Left hindlimb (tissue), 1 donor: Measurements from ENCODE around the gene PHLPP2.

Experiments
- DNase-seq: peaks from one replicate; pipeline ENCODE4 v3.0.0-alpha.2; 2018

PHLPP2 gene, protein sequence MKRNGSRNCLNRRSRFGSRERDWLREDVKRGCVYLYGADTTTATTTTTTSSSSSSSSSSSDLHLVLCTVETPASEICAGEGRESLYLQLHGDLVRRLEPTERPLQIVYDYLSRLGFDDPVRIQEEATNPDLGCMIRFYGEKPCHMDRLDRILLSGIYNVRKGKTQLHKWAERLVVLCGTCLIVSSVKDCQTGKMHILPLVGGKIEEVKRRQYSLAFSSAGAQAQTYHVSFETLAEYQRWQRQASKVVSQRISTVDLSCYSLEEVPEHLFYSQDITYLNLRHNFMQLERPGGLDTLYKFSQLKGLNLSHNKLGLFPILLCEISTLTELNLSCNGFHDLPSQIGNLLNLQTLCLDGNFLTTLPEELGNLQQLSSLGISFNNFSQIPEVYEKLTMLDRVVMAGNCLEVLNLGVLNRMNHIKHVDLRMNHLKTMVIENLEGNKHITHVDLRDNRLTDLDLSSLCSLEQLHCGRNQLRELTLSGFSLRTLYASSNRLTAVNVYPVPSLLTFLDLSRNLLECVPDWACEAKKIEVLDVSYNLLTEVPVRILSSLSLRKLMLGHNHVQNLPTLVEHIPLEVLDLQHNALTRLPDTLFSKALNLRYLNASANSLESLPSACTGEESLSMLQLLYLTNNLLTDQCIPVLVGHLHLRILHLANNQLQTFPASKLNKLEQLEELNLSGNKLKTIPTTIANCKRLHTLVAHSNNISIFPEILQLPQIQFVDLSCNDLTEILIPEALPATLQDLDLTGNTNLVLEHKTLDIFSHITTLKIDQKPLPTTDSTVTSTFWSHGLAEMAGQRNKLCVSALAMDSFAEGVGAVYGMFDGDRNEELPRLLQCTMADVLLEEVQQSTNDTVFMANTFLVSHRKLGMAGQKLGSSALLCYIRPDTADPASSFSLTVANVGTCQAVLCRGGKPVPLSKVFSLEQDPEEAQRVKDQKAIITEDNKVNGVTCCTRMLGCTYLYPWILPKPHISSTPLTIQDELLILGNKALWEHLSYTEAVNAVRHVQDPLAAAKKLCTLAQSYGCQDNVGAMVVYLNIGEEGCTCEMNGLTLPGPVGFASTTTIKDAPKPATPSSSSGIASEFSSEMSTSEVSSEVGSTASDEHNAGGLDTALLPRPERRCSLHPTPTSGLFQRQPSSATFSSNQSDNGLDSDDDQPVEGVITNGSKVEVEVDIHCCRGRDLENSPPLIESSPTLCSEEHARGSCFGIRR (N-terminal part only)

DNA sequence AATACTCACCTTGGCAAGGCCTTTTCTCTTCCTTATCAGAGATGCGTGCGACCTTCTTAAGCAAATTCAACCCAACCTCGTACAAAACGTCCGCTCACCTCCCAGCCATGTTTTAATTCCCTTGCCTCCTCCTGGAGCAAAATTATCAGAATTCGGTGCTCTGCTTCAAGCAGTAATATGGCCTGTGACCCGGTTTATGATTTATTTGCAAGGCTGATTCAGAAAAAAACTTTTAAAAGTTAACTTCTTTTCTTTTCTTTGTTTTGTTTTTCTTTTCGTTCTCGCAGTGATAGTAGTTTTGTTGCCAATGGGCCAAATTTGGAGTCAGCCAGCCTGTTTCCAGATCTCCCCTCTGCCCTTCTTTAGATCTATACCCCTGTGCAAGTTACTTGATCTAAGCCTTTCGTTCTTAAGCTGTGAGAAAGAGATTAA, at the start of gene PHLPP2:
Gene PHLPP2, minus strand, starts transcription at position 382 of the 432 bp plus-strand sequence. CDS start 9,906 bp downstream, outside the sequence.
- DNase-seq, result no peak

DNA sequence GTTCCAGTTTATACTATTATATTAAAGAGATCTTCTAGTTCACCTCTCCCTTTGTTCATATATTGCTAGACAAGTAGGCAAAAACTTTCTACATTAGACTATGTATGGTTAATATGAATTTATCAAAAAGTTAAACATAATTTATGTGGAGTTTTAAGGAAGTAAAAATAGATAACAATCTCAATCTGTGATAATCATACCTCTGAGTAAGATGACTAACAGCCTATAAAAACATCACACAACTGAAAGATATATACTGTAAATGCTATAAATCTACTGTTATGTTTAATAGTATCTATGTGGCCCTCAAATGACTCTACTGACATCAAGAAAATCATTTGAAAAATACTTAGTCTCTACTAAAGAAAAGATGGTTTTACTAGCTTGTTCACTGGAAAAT, 47.1 kb upstream of the PHLPP2 start:
- no peak for DNase-seq

DNA sequence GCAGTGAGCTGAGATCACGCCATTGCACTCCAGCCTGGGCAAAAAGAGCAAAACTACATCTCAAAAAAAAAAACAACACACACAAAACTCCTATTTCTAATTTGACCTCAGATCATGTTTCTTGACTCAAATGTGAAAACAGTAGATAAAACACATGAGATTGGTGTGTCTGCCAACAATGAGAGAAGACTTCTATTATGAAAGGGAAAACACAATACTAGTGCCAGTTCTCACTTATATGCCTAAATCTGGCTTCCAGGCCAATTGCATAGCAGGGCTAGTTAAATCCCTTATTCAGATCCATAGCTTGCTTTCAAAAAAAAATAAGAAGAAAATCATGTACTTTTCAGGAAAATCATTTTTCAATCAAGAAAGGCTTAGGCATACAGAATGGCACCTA, 44.7 kb upstream of the PHLPP2 start:
- DNase-seq, result no peak

DNA sequence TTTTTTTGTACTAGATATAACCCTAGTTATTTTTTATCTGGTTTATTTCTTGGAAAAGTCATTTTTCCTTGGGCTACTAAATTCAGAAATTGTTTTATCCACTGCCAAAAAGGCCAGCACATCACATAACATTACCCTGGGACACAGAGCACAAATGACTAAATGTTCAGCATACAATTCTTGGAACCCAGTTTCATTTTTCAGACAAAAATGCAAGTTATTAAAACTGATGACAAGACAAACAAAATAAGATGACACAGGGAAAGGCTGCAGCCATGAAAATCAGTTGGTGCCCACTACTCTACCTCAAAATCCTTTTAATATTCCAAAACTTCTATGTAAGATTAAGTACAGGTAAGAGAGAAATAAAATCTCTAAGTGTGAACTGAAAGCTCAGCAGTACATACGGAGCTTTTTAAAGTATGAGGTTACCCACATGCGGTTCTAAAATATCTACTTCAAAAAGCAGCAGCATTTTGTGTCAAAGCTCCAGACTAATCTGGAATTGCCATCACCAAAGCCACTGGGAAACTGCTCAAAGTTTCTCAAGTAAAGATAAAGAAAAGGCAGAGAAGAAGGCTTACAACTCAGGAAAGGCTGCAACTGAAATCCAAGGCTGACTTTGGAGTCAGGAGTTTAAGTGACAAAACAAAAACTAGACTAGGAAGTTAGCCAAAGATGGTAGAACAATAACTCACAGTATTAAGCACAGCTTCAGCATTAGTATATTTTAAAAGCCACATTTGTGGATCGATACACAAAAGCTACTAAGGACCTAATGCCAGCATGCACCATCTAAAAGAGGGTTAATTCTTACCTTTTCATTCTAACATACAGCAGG, 42.8 kb upstream of the PHLPP2 start:
- no peak for DNase-seq

DNA sequence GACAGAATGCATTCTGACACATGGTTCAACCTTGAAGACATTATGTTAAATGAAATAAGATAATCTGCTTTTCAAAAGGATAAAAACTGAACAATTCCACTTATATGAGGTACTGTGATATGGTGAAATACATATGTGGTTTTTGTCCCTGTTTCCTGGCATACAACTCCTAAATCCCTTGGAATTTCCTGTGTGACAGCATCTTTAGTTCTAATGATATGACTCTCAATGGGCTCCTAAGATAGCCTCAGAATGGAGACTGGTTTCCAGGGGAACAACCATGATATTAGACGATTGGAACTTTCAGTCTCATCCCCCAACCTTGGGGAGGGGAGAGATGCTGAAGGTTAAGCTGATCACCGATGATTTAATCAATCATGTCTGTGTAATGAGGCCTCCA, 37.7 kb upstream of the PHLPP2 start:
- no peak for DNase-seq

DNA sequence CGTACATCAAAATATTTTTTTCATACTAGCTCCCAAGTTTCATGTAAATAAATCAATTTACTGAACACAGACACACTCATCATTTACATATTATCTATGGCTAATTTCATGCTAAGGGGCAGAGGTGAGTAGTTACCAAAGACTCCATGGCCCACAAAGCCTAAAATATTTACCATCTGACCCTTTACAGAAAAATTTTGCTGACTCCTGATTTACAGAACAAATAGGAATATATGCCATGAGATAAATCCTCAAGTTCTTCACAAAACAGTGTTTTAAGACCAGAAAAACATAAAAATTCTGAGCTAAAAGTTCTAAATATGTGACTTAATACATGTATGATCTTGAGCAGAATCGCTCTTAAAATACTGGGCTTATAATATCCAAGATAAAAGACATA, 36.6 kb upstream of the PHLPP2 start:
- DNase-seq, result no peak

DNA sequence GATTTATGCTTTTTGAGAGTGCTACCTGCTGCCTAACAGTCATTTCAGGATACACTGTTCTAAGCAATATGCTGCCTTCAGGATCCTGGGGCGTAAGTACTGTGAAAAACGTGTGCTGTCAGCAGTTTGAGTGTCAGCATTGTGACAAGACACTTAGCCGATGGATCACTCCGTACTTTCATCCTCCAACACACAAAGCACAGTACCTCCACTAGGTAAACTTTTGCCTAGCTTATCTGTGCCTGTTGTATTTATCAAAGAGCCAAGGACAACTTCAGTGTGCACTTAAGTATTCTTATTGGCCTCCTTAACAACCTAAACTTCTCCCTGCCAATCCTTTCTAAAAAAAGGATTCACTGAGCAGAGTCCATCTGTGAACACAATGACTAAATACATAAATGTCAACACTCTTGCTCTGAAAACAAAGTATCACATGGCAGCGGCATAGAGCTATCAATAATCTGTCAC, 33.8 kb upstream of the PHLPP2 start:
- no peak for DNase-seq

DNA sequence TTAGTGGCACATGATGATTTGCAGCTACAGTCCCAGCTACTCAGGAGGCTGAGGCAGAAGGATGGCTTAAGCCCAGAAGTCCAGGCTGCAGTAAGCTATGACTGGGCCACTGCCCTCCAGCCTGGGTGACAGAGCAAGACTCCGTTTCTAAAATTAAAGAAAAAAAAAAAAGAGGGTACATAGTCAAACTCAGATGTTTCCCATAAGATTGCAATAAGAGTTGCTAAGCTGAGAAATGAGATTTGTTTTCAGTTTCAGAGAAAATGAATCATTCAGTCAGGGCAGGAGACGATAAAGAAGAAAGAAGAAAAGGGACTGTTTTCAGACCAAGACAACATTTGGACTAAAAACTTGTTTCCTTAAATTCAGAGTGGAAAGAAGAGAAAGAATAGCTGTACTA, 30.2 kb upstream of the PHLPP2 start:
- DNase-seq, result no peak

DNA sequence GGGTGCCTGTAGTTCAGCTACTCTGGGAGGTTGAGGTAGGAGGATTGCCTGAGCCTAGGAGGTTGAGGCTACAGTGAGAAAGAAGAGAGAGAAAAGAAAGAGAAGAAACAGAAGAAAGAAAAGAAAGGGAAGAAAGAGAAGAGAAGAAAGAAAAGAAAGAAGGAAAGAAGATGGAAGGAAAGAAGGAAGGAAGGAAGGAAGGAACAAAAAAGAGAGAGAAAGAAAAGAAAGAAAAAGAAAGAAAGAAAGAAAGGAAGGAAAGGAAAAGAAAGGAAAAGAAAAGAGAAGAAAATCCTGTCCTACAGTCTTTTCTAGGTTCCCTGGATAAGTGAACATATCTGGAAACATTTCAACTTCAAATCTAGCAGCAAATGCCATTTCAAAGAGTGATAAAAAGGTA, 29.6 kb upstream of the PHLPP2 start:
- no peak for DNase-seq

DNA sequence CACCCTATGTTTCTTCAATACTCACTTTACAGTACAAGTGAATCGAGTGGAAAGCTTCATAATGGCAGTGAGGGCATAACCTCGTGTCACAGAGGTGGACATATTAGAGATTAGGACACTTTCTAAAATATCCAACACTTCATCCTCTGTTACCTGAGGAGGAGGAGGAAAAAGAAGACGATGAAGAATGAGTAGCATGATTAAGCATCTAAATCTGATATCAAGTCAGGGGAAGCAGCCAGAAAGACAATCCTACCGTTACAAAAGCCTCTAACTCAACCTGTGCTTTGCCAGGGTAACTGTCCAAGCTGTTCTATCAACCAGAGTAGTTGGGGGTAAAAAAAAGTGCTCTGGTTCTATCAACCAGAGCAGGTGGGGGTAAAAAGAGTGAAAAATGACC, 23.7 kb upstream of the PHLPP2 start:
- DNase-seq, result no peak

DNA sequence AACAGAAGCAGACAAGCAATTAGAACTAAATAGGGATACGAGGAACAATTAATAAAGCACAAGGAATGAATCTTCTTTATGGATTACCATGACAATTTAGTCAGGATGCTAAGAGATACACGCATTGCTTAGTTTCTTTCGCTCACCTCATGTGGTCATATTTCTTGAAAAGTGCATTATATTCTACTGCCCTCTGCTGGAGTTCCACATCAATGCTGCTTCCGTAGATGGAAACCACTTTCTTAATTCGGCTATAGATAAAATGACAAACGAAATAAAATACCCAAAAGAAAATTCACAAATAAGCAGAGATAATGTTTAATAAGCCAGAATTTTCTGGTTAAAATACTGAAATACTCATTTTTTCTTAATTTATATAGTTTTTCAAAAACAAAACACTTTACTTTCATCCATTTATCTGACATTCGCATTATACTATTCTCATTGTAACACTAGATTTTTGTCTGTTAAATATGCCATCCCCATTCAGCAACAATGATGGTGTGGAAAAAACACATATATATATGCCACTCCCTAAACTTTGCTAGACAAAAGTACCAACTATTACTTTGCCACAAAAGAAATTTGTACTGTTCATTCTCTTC, 22.0 kb upstream of the PHLPP2 start:
- DNase-seq, result no peak

DNA sequence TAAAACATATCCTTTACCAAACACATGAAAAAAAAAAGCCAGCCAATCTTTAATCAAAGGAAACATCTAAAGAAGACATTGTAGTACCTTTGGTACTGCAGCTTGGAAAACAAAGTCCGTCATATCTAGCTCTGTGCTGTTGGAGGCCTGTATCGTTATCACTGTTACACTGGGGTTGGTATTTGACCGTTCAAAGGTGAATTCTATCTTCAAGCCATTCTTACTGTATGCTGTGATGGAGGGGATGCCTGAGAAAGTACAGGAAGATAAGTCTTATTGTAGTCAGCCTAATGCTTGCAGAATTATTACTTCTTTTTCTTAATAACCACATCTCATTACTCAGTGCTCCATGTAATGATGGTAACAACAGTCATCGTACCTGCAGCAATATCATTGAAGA, 14.4 kb upstream of the PHLPP2 start:
- no peak for DNase-seq

DNA sequence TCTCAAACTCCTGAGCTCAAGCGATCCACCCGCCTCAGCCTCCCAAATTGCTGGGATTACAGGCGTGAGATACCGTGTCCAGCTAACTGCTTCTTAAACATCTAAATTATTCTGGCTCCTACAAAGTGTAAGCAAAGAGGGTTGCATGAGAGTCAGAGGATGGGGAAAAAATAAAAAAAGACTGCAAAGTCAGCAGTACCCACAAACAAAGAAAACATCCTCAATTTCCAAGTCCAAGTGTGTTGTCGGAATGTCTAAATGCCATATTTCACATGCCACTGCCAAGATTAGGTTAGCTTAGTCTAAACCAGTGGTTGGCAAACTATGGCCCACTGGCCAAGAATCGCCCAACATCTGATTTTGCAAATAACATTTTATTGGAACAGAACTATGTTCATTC, 13.0 kb upstream of the PHLPP2 start:
- DNase-seq, result no peak

DNA sequence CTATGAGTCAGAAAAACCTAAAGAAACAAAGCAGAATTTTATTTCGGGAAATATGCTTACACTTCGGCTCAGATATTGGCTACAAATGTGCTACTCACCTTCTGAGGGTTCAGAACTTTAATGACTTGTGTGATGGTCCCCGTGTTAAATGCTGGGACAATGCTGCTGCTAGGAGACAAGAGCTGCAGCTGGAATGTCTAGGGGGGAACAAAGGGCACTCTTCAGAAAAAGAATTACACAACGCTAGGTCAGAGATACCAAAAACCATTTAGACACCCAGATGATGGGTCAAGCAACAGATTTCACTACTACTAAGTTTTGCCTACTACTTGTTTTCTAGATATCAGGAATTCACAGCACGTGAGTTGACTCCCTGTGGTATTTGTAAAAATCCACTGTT, 10.0 kb upstream of the PHLPP2 start:
- DNase-seq, result no peak

DNA sequence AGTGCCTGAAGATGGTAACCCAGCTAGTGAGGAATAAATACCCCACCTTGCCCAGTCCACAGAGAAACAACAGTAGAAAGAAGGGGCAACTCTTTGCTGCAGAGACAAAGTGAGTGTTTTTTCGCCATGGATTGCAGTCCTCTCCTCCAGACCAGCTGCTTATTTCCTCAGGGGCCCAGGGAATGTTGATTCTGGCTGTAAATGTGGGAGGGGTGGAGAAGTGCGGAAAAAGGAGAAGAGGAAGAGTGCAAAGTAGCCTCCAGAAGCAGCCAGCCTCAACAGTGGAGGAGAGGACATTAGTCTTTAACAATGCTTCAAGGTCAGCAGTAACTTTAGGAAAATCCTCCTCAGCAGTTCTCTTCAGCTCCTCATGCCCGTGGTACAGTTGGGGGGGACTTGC, 8.1 kb upstream of the PHLPP2 start:
- DNase-seq, result no peak

DNA sequence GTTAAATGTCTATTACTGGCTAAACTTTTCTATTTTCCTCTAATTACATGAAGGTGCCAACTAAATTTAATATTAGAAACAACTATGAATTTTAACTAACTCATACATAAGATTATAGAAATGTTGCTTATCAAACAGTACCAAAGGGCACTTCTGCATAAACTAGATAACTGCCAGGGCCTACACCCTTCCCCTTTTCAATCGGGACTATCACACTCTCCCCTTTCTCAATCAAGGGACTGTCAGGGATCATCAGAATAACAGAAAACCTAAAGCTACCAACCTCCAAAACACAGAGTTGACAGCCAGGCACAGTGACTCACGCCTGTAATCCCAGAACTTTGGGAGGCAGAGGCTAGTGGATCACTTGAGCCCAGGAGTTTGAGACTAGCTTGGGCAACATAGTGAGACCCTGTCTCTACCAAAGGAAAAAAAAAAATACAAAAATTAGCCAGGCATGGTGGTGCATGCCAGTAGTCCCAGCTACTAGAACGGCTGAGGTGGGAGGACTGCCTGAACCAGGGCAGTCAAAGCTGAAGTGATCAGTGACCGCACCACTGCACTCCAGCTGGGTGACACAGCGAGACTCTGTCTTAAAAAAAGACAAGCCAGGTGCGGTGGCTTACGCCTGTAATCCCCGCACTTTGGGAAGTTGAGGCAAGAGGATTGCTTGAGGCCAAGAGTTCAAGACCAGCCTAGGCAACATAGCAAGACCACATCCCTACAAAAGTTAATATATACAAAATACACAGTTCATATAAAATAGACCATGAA, 3.2 kb upstream of the PHLPP2 start:
- DNase-seq, result no peak

DNA sequence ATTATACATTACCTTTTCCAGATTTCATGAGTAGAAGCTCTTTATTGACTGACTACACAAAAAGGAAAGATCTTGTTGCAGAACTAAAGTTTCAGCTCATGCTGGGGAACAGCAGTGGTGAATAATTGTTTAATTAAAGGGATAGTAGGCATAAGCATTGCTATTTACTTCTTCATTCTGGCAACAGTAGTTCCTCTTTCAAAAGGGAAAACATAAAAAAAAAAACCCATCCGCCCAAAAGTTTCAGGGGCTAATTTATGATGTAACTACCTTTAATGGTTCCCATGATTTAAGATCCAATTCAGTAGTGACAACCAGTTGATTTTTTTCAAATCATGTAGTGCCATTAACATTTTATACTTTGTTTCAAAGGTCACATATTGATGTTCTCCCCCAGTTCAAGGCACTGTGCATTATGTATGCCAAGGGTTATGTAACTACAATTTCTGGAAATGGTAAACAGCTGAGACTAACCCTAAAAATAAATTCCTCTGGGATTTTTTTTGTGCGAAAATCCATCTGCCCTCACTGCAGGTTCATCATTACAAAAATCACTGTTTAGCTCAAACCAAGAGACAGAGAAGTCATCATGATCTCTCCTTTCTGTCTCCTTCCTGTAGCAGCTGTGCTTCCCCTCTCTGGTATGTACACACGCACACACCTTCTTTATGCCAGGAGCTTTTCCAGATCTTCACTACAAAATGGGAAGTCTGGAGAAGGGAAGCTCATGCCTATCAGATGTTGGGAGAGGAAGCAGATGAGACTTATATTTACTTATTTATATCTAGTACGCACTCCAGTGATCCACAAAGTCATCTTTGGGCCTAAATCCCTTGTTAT, 2.2 kb upstream of the PHLPP2 start:
- no peak for DNase-seq

DNA sequence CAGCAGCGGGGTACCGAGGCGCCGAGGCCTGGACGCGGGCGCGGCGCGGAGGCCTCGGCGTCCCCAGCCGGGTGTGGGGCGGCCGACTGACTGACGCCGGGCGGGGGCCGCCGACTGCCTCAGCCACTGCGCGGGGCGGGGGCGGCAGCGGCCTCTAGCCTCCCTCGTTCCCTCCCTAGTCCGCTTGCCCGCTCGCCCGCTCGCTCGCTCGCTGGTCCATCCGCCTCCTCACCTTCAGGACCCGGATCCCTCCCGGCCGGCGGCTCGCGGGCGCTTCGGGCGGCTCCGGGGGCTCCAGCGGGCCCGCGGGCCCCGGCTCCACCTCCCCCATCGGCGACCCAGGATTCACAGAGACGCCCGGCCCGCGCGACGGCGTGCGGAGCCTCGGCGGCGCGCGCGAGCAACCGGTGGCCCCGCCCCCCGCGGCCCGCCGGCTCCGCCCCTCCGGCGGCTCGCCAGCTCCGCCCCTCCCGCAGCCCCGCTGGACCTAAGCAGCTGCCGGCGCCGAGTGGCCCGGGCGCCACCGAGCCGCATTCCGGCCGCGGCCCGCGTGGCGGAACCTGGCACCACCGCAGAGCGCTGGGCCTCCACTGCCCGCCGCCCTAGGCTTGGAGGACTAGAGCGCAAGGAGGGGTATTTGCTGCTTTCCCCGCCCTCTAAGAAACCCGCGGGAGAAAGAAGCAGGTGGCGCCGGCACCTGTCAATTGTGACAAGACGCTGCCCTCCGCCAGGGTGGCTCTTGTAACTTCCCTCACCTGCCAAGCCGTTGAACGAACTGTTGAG, 773 bp downstream of the PHLPP2 start:
- DNase-seq, result peak; percentile 83
